ENCODE measurements around the gene CFL2.
A peak's percentile ranks its signal among the peaks of the same experiment; 100 is the strongest.
"Not testable (repeated sequence)": the region's sequence is repeated elsewhere in the genome, so short reads cannot be mapped to it uniquely, and the experiment has no call there.

Gene CFL2

DNA sequence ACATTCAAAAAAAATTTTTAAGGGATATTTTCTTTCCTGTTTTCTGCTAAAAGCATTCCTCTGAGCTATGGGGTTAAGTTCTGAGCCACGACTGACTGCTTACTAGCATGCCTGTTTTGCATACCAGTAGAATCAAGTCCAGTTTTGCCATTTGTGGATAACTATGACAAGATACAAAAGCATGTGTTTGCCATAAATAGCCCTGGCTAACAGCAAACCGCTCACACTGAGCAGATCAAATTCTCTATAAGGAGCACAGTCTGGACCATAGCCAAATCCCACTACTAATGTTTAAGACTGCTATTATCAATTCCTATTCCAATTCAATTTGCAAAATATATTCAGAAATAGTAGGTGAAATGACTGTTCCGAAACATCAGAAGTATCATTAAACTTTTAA lies 3.2 kb downstream of the CFL2 start:
- 100% methylated on average over 1 to 2 of the region's 3 CpGs for WGBS, 2 experiments (ENCODE audit: insufficient coverage in 2 of 2)
- H3K4me1 ChIP-seq (ENCODE audit: control insufficient read depth, insufficient read depth, low read length, poor library complexity, severe bottlenecking) = peaks cover 8% of the 10 kb centered on the region
- no peak overlapping the region for H3K4me3 ChIP-seq (ENCODE audit: extremely low read depth, insufficient read depth, low read length, poor library complexity, severe bottlenecking)
- peaks cover 27% of the 10 kb centered on the region for H3K36me3 ChIP-seq (ENCODE audit: control insufficient read depth, insufficient read depth, low read length)
- no peak overlapping the region for H3K27ac ChIP-seq (ENCODE audit: low read depth, low read length, severe bottlenecking)
- no peaks in the 10 kb centered on the region for H3K9me3 ChIP-seq (ENCODE audit: control insufficient read depth, low read length)

- Histone ChIP-seq H3K27ac (ENCODE audit: low read depth, low read length, severe bottlenecking) (no peak overlapping the region), H3K4me3 (ENCODE audit: extremely low read depth, insufficient read depth, low read length, poor library complexity, severe bottlenecking) (no peak overlapping the region), H3K4me1 (ENCODE audit: control insufficient read depth, insufficient read depth, low read length, poor library complexity, severe bottlenecking) (peaks cover 8% of the 10 kb centered on the region), H3K9me3 (ENCODE audit: control insufficient read depth, low read length) (no peaks in the 10 kb centered on the region), H3K36me3 (ENCODE audit: control insufficient read depth, insufficient read depth, low read length) (peaks cover 27% of the 10 kb centered on the region)
- 100% methylated on average over 1 of the region's 2 CpGs; no CpG with 5 or more reads in 1 of the 2 experiments for WGBS, 2 experiments (ENCODE audit: insufficient coverage in 2 of 2)
These were observed 3.6 kb downstream of the CFL2 start for GRCh38 chr14:34710744-34711143.

DNA sequence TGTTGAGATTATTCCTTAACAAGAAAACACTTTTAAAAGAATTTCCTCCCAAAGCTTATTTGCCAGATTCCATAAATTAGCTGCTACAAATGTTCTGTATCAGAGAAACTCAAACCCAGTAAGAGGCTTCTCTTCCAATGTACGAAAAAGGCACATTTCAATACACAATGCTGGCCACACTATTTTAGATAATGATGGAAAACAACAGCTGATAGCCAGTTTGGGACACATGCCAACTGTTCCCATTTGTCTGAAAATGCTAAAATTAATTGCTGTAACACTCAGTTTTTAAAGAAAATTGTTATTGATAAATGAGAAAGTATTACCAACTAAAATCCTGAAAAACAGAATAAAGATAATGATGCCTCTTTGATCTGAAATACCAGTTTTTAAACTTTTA lies 4.4 kb downstream of the CFL2 start:
- WGBS, 2 experiments (ENCODE audit: insufficient coverage in 2 of 2) = 83% methylated on average over 1 of the region's 1 CpG; no CpG with 5 or more reads in 1 of the 2 experiments
- Histone ChIP-seq H3K9me3 (ENCODE audit: control insufficient read depth, low read length) (no peaks in the 10 kb centered on the region), H3K36me3 (ENCODE audit: control insufficient read depth, insufficient read depth, low read length) (peaks cover 27% of the 10 kb centered on the region), H3K4me1 (ENCODE audit: control insufficient read depth, insufficient read depth, low read length, poor library complexity, severe bottlenecking) (peaks cover 8% of the 10 kb centered on the region), H3K4me3 (ENCODE audit: extremely low read depth, insufficient read depth, low read length, poor library complexity, severe bottlenecking) (no peak overlapping the region), H3K27ac (ENCODE audit: low read depth, low read length, severe bottlenecking) (no peak overlapping the region)

- peaks cover 26% of the 10 kb centered on the region for H3K36me3 ChIP-seq (ENCODE audit: control insufficient read depth, insufficient read depth, low read length)
- H3K4me3 ChIP-seq (ENCODE audit: extremely low read depth, insufficient read depth, low read length, poor library complexity, severe bottlenecking) = no peak overlapping the region
- no peak overlapping the region for H3K27ac ChIP-seq (ENCODE audit: low read depth, low read length, severe bottlenecking)
- H3K9me3 ChIP-seq (ENCODE audit: control insufficient read depth, low read length) = no peaks in the 10 kb centered on the region
- WGBS, 2 experiments (ENCODE audit: insufficient coverage in 2 of 2) = 100% methylated on average over 1 of the region's 3 CpGs
- peaks cover 7% of the 10 kb centered on the region for H3K4me1 ChIP-seq (ENCODE audit: control insufficient read depth, insufficient read depth, low read length, poor library complexity, severe bottlenecking)
These were observed 6.7 kb downstream of the CFL2 start for GRCh38 chr14:34707722-34708121.

GRCh38 chr14:34701808-34702207 lies 12.6 kb downstream of the CFL2 start:
- H3K27ac ChIP-seq (ENCODE audit: low read depth, low read length, severe bottlenecking) = no peak overlapping the region
- H3K4me3 ChIP-seq (ENCODE audit: extremely low read depth, insufficient read depth, low read length, poor library complexity, severe bottlenecking) = no peak overlapping the region
- H3K36me3 ChIP-seq (ENCODE audit: control insufficient read depth, insufficient read depth, low read length) = no peaks in the 10 kb centered on the region
- WGBS, 2 experiments (ENCODE audit: insufficient coverage in 2 of 2) = no CpG with 5 or more reads among the region's 3 CpGs
- H3K4me1 ChIP-seq (ENCODE audit: control insufficient read depth, insufficient read depth, low read length, poor library complexity, severe bottlenecking) = peaks cover 6% of the 10 kb centered on the region
- no peaks in the 10 kb centered on the region for H3K9me3 ChIP-seq (ENCODE audit: control insufficient read depth, low read length)

GRCh38 chr14:34700622-34701130 lies 13.7 kb downstream of the CFL2 start:
- Histone ChIP-seq H3K4me3 (ENCODE audit: extremely low read depth, insufficient read depth, low read length, poor library complexity, severe bottlenecking) (no peak overlapping the region), H3K4me1 (ENCODE audit: control insufficient read depth, insufficient read depth, low read length, poor library complexity, severe bottlenecking) (peaks cover 6% of the 10 kb centered on the region), H3K36me3 (ENCODE audit: control insufficient read depth, insufficient read depth, low read length) (no peaks in the 10 kb centered on the region), H3K27ac (ENCODE audit: low read depth, low read length, severe bottlenecking) (no peak overlapping the region), H3K9me3 (ENCODE audit: control insufficient read depth, low read length) (no peaks in the 10 kb centered on the region)
- WGBS, 2 experiments (ENCODE audit: insufficient coverage in 2 of 2) = no CpG with 5 or more reads among the region's 1 CpG

GRCh38 chr14:34699873-34700621 lies 14.3 kb downstream of the CFL2 start:
- Histone ChIP-seq H3K36me3 (ENCODE audit: control insufficient read depth, insufficient read depth, low read length) (no peaks in the 10 kb centered on the region), H3K4me3 (ENCODE audit: extremely low read depth, insufficient read depth, low read length, poor library complexity, severe bottlenecking) (no peak overlapping the region), H3K9me3 (ENCODE audit: control insufficient read depth, low read length) (no peaks in the 10 kb centered on the region), H3K27ac (ENCODE audit: low read depth, low read length, severe bottlenecking) (peak overlapping the region; percentile 7), H3K4me1 (ENCODE audit: control insufficient read depth, insufficient read depth, low read length, poor library complexity, severe bottlenecking) (peaks cover 6% of the 10 kb centered on the region)
- WGBS, 2 experiments (ENCODE audit: insufficient coverage in 2 of 2) = 53 to 60% methylated on average over 3 of the region's 4 CpGs

DNA sequence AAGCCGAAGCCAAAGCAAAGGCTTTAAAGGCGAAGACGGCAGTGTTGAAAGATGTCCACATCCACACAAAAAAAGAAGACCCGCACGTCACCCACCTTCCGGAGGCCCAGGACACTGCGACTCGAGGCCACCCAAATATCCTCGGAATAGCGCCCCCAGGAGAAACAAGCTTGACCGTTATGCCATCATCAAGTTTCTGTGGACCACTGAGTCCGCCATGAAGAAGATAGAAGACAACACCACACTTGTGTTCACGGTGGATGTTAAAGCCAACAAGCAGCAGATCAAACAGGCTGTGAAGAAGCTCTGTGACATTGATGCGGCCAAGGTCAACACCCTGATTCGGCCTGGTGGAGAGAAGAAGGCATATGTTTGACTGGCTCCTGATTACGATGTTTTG lies 20.2 kb downstream of the CFL2 start:
- WGBS, 2 experiments (ENCODE audit: insufficient coverage in 2 of 2) = 97 to 98% methylated on average over 15 of the region's 16 CpGs
- H3K4me3 ChIP-seq (ENCODE audit: extremely low read depth, insufficient read depth, low read length, poor library complexity, severe bottlenecking); H3K27ac ChIP-seq (ENCODE audit: low read depth, low read length, severe bottlenecking); H3K9me3 ChIP-seq (ENCODE audit: control insufficient read depth, low read length); H3K36me3 ChIP-seq (ENCODE audit: control insufficient read depth, insufficient read depth, low read length); H3K4me1 ChIP-seq (ENCODE audit: control insufficient read depth, insufficient read depth, low read length, poor library complexity, severe bottlenecking): not testable (repeated sequence)

GRCh38 chr14:34693228-34693939 lies 21.0 kb downstream of the CFL2 start:
- Histone ChIP-seq H3K4me1 (ENCODE audit: control insufficient read depth, insufficient read depth, low read length, poor library complexity, severe bottlenecking) (no peaks in the 10 kb centered on the region), H3K27ac (ENCODE audit: low read depth, low read length, severe bottlenecking) (no peak overlapping the region), H3K4me3 (ENCODE audit: extremely low read depth, insufficient read depth, low read length, poor library complexity, severe bottlenecking) (no peak overlapping the region), H3K9me3 (ENCODE audit: control insufficient read depth, low read length) (no peaks in the 10 kb centered on the region), H3K36me3 (ENCODE audit: control insufficient read depth, insufficient read depth, low read length) (no peaks in the 10 kb centered on the region)
- WGBS, 2 experiments (ENCODE audit: insufficient coverage in 2 of 2) = 43 to 66% methylated on average over 9 to 16 of the region's 18 CpGs

DNA sequence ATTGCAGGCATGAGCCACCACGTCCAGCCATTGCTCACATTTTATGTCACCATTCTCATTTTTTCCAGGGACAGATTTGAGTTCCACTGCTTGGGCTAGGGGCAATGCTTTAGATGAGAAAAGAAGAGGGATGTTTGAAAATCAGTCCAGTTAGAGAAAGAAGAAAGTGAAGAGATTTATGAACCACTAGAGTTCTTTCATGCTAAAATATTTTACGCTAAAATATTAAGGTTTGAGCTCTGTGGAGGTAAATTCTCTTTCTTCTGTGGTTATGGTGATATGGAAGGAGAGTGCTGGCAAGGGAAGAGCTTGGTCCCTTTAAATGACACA lies 21.5 kb downstream of the CFL2 start:
- 100% methylated on average over 1 to 2 of the region's 2 CpGs for WGBS, 2 experiments (ENCODE audit: insufficient coverage in 2 of 2)
- H3K9me3 ChIP-seq (ENCODE audit: control insufficient read depth, low read length) = no peaks in the 10 kb centered on the region
- no peak overlapping the region for H3K4me3 ChIP-seq (ENCODE audit: extremely low read depth, insufficient read depth, low read length, poor library complexity, severe bottlenecking)
- no peaks in the 10 kb centered on the region for H3K4me1 ChIP-seq (ENCODE audit: control insufficient read depth, insufficient read depth, low read length, poor library complexity, severe bottlenecking)
- no peak overlapping the region for H3K27ac ChIP-seq (ENCODE audit: low read depth, low read length, severe bottlenecking)
- no peaks in the 10 kb centered on the region for H3K36me3 ChIP-seq (ENCODE audit: control insufficient read depth, insufficient read depth, low read length)

GRCh38 chr14:34692348-34692747 lies 22.0 kb downstream of the CFL2 start:
- no peaks in the 10 kb centered on the region for H3K9me3 ChIP-seq (ENCODE audit: control insufficient read depth, low read length)
- no peaks in the 10 kb centered on the region for H3K36me3 ChIP-seq (ENCODE audit: control insufficient read depth, insufficient read depth, low read length)
- 91 to 100% methylated on average over 2 of the region's 4 CpGs for WGBS, 2 experiments (ENCODE audit: insufficient coverage in 2 of 2)
- no peaks in the 10 kb centered on the region for H3K4me1 ChIP-seq (ENCODE audit: control insufficient read depth, insufficient read depth, low read length, poor library complexity, severe bottlenecking)
- H3K4me3 ChIP-seq (ENCODE audit: extremely low read depth, insufficient read depth, low read length, poor library complexity, severe bottlenecking) = no peak overlapping the region
- H3K27ac ChIP-seq (ENCODE audit: low read depth, low read length, severe bottlenecking) = no peak overlapping the region
